ENCODE data around the gene SMARCC2.

DNA sequence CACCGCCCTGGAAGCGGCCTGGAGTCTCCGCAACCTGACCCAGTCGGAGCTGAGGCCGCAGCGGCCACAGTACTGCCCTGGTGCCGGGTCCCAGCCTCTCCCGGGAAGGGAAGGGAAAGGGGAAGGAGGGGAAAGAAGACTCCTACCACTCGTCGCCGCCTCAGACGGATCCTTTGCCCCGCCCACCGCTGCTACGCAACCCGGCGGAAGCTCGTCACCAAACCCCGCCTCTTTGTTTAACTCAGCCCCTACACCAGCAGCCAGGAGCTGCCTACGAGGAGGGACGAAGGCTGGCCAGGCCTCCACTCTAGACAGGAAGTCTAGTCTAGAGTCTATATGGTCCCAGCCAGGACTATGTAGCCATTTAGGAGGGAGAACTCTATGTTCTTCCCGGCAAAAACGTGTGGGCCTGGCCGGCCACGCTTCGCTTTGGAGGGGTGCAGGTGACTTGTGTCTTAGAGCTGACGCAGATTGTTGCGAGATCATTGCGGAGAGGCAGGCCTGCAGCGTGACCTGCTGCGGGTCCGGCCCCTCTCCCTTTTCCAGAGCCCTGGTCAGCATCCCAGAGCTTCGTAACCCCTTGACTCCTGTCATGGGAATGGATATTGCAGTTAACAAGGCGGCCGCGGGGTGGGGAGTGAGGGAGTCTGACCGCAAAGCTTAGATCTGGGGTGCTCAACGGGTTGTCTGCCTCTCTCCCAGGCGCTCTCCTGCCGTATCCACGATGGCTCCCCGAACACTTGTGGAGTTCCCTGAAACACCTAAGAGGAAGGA, 32.7 kb upstream of the SMARCC2 start, which contains the start of gene RNF41:
- TF ChIP-seq, protein P1, sequence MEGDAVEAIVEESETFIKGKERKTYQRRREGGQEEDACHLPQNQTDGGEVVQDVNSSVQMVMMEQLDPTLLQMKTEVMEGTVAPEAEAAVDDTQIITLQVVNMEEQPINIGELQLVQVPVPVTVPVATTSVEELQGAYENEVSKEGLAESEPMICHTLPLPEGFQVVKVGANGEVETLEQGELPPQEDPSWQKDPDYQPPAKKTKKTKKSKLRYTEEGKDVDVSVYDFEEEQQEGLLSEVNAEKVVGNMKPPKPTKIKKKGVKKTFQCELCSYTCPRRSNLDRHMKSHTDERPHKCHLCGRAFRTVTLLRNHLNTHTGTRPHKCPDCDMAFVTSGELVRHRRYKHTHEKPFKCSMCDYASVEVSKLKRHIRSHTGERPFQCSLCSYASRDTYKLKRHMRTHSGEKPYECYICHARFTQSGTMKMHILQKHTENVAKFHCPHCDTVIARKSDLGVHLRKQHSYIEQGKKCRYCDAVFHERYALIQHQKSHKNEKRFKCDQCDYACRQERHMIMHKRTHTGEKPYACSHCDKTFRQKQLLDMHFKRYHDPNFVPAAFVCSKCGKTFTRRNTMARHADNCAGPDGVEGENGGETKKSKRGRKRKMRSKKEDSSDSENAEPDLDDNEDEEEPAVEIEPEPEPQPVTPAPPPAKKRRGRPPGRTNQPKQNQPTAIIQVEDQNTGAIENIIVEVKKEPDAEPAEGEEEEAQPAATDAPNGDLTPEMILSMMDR (IDR thresholded peaks at IDR 0.05; ENCODE audit: low read length) = no peak
- TF ChIP-seq EZH2phosphoT487 (IDR thresholded peaks at IDR 0.05; ENCODE audit: low read length) = no peak

Data from MM.1S (cell line).